H1 (cell line): ENCODE results near the gene SAMM50. TPM values are rescaled to one million over a fixed set of nuclear protein-coding genes. Genes with fewer than 3 reads are reported as not detected.

Experiments used
- CEBPB ChIP-seq: IDR thresholded peaks from 2 replicates; pipeline ENCODE4 v1.6.1; 2012; ENCODE audit warnings: low read depth, low read length
- CHD1 ChIP-seq: IDR thresholded peaks from 2 replicates; pipeline ENCODE4 v1.6.1; 2012; ENCODE audit warnings: low read depth, low read length, improper control_type of control experiment
- CREB1 ChIP-seq: IDR thresholded peaks from 2 replicates; pipeline ENCODE4 v1.6.1; 2012; ENCODE audit warnings: inconsistent platforms
- FOSL1 ChIP-seq: IDR thresholded peaks from 2 replicates; pipeline ENCODE4 v1.6.1; 2011; ENCODE audit warnings: mild to moderate bottlenecking, low read depth, low read length, moderate library complexity; ENCODE audit not compliant: insufficient read depth
- GTF2F1 ChIP-seq: IDR thresholded peaks from 2 replicates; pipeline ENCODE4 v1.6.1; 2012; ENCODE audit warnings: low read depth, low read length, improper control_type of control experiment, borderline replicate concordance
- HDAC6 ChIP-seq: IDR thresholded peaks from one replicate; pipeline ENCODE4 v1.7.1; 2012; ENCODE audit warnings: low read depth, mild to moderate bottlenecking, inconsistent platforms, low read length, moderate library complexity
- KDM1A ChIP-seq: fragments of 200-600, 300-600 bp; sonication (generic); IDR thresholded peaks from 2 replicates; pipeline ENCODE4 v1.7.1; 2016; ENCODE audit warnings: mild to moderate bottlenecking, low read length, borderline replicate concordance
- NANOG ChIP-seq: IDR thresholded peaks from 2 replicates; pipeline ENCODE4 v1.6.1; 2011; ENCODE audit warnings: low read length, low read depth, mild to moderate bottlenecking, inconsistent platforms; ENCODE audit not compliant: insufficient read depth, poor library complexity, severe bottlenecking
- POU5F1 ChIP-seq: IDR thresholded peaks from 2 replicates; pipeline ENCODE4 v1.6.1; 2011; ENCODE audit warnings: low read depth, mild to moderate bottlenecking, low read length, moderate library complexity
- RFX5 ChIP-seq: IDR thresholded peaks from 2 replicates; pipeline ENCODE4 v1.6.1; 2011; ENCODE audit warnings: low read depth, low read length, improper control_type of control experiment, borderline replicate concordance
- TBP ChIP-seq: IDR thresholded peaks from 2 replicates; pipeline ENCODE4 v1.6.1; 2011; ENCODE audit warnings: low read depth, low read length, improper control_type of control experiment
- TEAD4 ChIP-seq: IDR thresholded peaks from 2 replicates; pipeline ENCODE4 v1.6.1; 2012; ENCODE audit warnings: low read depth, low read length, inconsistent platforms, mixed read lengths
- polyA plus RNA-seq, 7 experiments: library from polyadenylated mRNA; depleted of rRNA in 3 of 7; stranded (reverse) in 5 of 7; unstranded in 2 of 7; fragments of >200 nt in 5 of 7; fragments of 200-250 nt in 2 of 7; gene quantifications; 1 replicate in 5 of 7; 2 replicates in 1 of 7; 4 replicates in 1 of 7; pipeline versions ENCODE4 v1.2.1 to v1.2.3, GENCODE V29; 2011 to 2013; ENCODE audit warnings: missing spikeins in 2 of 7, mixed read lengths in 2 of 7
- total RNA-seq: library from RNA; stranded (reverse); fragmentation: NEBNext Ultra II Directional; extraction: Animal tissue kit (Norgen Biotek cat#: 25700); gene quantifications from 2 replicates; pipeline ENCODE4 v1.2.1, GENCODE V29; 2021
- TF ChIP-seq, protein P1 (sequence below): fragments of 300-600 bp; sonication (generic); IDR thresholded peaks from 2 replicates; pipeline ENCODE4 v1.7.1; 2012; ENCODE audit warnings: low read length, moderate library complexity, mild to moderate bottlenecking, inconsistent platforms; ENCODE audit not compliant: insufficient replicate concordance

The SAMM50 gene
- total and polyA plus RNA-seq, 2 of the 8 experiments (the other 6 are each of a cell fraction or from before 2014, with no cell fraction given): 45.4 to 70.3 TPM

DNA sequence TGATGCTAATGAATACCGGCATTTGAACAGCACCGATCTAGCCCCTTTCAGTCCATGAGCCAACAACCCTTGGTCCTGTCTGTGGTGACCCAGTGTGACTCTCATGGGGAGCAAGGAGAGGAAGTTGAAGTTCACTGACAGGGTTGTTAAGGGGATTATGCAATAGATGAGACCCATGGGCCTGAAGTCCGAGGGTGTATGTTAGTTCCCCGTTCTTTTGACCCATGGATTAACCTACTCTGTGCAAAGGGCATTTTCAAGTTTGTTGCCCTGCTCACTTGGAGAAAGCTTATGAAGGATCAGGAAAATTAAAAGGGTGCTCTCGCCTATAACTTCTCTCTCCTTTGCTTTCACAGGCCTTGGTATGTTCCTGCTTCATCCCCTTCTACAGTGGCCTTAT is 26.8 kb upstream of the SAMM50 start (continued):
- TF ChIP-seq, protein P1, sequence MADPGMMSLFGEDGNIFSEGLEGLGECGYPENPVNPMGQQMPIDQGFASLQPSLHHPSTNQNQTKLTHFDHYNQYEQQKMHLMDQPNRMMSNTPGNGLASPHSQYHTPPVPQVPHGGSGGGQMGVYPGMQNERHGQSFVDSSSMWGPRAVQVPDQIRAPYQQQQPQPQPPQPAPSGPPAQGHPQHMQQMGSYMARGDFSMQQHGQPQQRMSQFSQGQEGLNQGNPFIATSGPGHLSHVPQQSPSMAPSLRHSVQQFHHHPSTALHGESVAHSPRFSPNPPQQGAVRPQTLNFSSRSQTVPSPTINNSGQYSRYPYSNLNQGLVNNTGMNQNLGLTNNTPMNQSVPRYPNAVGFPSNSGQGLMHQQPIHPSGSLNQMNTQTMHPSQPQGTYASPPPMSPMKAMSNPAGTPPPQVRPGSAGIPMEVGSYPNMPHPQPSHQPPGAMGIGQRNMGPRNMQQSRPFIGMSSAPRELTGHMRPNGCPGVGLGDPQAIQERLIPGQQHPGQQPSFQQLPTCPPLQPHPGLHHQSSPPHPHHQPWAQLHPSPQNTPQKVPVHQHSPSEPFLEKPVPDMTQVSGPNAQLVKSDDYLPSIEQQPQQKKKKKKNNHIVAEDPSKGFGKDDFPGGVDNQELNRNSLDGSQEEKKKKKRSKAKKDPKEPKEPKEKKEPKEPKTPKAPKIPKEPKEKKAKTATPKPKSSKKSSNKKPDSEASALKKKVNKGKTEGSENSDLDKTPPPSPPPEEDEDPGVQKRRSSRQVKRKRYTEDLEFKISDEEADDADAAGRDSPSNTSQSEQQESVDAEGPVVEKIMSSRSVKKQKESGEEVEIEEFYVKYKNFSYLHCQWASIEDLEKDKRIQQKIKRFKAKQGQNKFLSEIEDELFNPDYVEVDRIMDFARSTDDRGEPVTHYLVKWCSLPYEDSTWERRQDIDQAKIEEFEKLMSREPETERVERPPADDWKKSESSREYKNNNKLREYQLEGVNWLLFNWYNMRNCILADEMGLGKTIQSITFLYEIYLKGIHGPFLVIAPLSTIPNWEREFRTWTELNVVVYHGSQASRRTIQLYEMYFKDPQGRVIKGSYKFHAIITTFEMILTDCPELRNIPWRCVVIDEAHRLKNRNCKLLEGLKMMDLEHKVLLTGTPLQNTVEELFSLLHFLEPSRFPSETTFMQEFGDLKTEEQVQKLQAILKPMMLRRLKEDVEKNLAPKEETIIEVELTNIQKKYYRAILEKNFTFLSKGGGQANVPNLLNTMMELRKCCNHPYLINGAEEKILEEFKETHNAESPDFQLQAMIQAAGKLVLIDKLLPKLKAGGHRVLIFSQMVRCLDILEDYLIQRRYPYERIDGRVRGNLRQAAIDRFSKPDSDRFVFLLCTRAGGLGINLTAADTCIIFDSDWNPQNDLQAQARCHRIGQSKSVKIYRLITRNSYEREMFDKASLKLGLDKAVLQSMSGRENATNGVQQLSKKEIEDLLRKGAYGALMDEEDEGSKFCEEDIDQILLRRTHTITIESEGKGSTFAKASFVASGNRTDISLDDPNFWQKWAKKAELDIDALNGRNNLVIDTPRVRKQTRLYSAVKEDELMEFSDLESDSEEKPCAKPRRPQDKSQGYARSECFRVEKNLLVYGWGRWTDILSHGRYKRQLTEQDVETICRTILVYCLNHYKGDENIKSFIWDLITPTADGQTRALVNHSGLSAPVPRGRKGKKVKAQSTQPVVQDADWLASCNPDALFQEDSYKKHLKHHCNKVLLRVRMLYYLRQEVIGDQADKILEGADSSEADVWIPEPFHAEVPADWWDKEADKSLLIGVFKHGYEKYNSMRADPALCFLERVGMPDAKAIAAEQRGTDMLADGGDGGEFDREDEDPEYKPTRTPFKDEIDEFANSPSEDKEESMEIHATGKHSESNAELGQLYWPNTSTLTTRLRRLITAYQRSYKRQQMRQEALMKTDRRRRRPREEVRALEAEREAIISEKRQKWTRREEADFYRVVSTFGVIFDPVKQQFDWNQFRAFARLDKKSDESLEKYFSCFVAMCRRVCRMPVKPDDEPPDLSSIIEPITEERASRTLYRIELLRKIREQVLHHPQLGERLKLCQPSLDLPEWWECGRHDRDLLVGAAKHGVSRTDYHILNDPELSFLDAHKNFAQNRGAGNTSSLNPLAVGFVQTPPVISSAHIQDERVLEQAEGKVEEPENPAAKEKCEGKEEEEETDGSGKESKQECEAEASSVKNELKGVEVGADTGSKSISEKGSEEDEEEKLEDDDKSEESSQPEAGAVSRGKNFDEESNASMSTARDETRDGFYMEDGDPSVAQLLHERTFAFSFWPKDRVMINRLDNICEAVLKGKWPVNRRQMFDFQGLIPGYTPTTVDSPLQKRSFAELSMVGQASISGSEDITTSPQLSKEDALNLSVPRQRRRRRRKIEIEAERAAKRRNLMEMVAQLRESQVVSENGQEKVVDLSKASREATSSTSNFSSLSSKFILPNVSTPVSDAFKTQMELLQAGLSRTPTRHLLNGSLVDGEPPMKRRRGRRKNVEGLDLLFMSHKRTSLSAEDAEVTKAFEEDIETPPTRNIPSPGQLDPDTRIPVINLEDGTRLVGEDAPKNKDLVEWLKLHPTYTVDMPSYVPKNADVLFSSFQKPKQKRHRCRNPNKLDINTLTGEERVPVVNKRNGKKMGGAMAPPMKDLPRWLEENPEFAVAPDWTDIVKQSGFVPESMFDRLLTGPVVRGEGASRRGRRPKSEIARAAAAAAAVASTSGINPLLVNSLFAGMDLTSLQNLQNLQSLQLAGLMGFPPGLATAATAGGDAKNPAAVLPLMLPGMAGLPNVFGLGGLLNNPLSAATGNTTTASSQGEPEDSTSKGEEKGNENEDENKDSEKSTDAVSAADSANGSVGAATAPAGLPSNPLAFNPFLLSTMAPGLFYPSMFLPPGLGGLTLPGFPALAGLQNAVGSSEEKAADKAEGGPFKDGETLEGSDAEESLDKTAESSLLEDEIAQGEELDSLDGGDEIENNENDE: no peak
- TF ChIP-seq CHD1 (no peak), TBP (no peak), KDM1A (no peak), FOSL1 (no peak), CEBPB (no peak), NANOG (no peak), TEAD4 (no peak), POU5F1 (no peak), GTF2F1 (no peak), RFX5 (no peak), HDAC6 (no peak), CREB1 (no peak)
